HG03064 (cell line): Measurements from ENCODE around the gene CAVIN3.

Experiments
- ATAC-seq: cut with Tn5 transposase; IDR thresholded peaks from one replicate; pipeline ENCODE4 v1.9.1; 2021; ENCODE audit warnings: low read depth; ENCODE audit not compliant: unreplicated experiment

Gene CAVIN3

GRCh38 chr11:6320411-6321155 lies at the start of gene CAVIN3:
TSS of gene CAVIN3 (minus strand) at chr11:6320501. CDS start at chr11:6320476, 25 bp downstream.
- peak; percentile 40 for ATAC-seq

- ATAC-seq: no peak
These were observed 45.4 kb upstream of the CAVIN3 start for GRCh38 chr11:6365659-6366058.

- ATAC-seq: no peak
These were observed 42.8 kb upstream of the CAVIN3 start for GRCh38 chr11:6362873-6363678.

GRCh38 chr11:6362185-6362872 lies 42.0 kb upstream of the CAVIN3 start:
- no peak for ATAC-seq

- ATAC-seq: no peak
These were observed 39.9 kb upstream of the CAVIN3 start for GRCh38 chr11:6360183-6360582.

GRCh38 chr11:6357222-6357621 lies 36.9 kb upstream of the CAVIN3 start:
- no peak for ATAC-seq

- no peak for ATAC-seq
These were observed 36.3 kb upstream of the CAVIN3 start for GRCh38 chr11:6356503-6357055.

- no peak for ATAC-seq
These were observed 34.6 kb upstream of the CAVIN3 start for GRCh38 chr11:6354651-6355485.

GRCh38 chr11:6353367-6353987 lies 33.2 kb upstream of the CAVIN3 start:
- ATAC-seq: no peak

- no peak for ATAC-seq
These were observed 31.6 kb upstream of the CAVIN3 start for GRCh38 chr11:6351782-6352382.

GRCh38 chr11:6350486-6350885 lies 30.2 kb upstream of the CAVIN3 start:
- ATAC-seq: no peak

- no peak for ATAC-seq
These were observed 29.7 kb upstream of the CAVIN3 start for GRCh38 chr11:6350043-6350442.

- no peak for ATAC-seq
These were observed 25.1 kb upstream of the CAVIN3 start for GRCh38 chr11:6345366-6345765.

GRCh38 chr11:6336293-6336692 lies 16.0 kb upstream of the CAVIN3 start:
- no peak for ATAC-seq

- ATAC-seq: no peak
These were observed 14.5 kb upstream of the CAVIN3 start for GRCh38 chr11:6334806-6335205.

GRCh38 chr11:6333095-6333494 lies 12.8 kb upstream of the CAVIN3 start:
- ATAC-seq: no peak

- no peak for ATAC-seq
These were observed 11.8 kb upstream of the CAVIN3 start for GRCh38 chr11:6332066-6332465.

- ATAC-seq: no peak
These were observed 8.0 kb upstream of the CAVIN3 start for GRCh38 chr11:6328321-6328720.

- ATAC-seq: no peak
These were observed 7.5 kb upstream of the CAVIN3 start for GRCh38 chr11:6327806-6328205.
